CD4-positive, alpha-beta T cell treated with Interferon alpha-2 for 1 hour (primary cell): ENCODE data around the gene NFKB2.

Experiments
- DNase-seq, 2 donors: peaks; one replicate each; pipeline ENCODE4 v3.0.0-alpha.2; 2020 to 2022

NFKB2 gene

DNA sequence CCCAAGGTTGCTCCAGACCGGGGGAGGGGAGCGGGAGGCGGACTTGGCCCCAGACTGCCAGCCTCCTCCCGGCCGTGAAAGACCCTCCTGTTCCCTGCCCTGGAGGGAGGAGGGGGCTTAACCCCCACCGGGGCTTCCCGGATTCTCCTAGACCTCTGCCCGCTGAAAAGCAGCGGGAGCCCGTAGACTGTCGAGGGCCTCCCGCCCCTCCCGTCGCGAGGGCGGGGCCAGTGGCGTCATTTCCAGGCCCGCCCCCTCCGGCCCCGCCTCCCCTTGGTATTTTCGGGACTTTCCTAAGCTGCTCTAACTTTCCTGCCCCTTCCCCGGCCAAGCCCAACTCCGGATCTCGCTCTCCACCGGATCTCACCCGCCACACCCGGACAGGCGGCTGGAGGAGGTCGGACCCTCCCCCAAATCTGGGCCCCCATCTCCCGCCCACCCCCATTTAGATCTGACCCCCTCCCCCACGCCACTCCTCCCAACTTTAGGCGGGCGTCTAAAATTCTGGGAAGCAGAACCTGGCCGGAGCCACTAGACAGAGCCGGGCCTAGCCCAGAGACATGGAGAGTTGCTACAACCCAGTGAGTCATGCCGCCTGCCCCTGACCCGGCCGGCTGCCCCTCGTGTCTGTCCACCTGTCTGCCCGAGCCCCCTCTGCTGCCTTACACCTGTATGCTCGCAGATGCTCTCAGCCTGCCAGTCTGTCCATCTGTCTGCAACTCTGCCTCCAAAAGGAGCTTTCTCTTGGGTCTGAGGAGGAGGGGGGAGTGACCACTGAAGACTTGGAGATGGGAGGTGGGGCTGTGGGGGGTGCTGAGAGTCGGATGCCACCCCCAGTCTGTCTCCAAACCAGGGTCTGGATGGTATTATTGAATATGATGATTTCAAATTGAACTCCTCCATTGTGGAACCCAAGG is at the start of gene NFKB2:
Gene NFKB2, plus strand, starts transcription at position 306 of the 917 bp plus-strand sequence. Its CDS starts 255 bp downstream, at position 561.
- DNase-seq = peak; percentile 94 to 96

DNA sequence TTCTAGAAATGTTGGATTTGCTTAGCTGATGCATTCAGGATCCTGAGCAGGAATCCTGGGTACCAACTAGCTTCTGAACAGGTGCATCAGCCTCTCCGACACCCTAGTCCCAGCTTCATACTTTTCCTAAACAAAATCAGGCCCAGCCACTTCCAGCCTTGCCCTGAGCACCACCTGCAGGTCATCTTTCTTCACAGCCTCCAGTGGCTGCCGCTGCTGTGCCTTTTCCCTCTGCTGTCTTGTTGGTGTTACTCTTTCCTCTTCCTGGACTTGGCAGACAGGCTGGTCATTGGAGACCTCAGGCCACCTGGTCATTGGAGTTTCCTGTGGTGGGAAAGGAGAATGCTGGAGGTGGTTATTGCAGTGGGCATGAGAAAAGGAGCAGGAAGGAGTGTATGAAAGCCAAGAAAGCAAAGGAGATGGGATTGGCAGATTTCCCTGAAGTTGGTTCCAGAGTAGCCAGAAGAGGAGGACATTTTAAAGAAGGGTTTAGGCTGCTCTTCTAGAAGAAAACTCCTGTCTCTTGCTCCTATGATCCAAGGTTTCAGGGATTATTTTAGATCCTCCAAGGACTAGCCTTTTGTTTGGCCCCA is 48.2 kb upstream of the NFKB2 start:
- DNase-seq = no peak

DNA sequence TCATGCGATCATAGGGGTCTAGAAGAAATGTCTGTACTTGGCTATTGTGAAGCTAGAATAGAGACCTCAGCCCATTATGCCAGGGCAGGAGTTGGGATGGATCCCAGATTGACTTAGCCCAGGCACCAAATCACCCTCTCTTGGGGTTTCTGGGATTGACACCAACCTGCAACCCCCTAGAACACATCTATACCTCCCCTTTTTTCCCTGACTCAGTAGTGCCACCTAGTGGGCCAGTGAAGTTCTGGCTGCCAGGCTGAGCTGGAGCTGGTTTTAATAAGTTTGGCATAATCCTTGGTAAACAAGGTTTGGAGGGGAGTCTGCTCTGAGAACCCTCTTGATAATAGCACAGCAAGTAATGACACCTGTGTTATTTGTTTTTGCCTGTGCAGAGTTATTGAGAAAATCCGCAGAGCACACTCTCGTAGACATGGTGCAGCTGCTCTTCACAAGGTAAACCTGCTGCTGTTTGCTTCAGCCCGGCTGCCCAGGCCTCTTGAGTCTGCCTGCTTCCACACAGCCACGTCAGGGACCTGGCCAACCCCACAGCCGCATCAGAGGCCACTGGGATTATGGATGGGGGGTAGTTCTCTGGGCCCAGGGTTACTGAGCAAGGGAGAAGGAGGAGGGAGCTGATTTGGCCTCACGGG is 43.3 kb upstream of the NFKB2 start:
- peak; percentile 62 to 79 for DNase-seq

DNA sequence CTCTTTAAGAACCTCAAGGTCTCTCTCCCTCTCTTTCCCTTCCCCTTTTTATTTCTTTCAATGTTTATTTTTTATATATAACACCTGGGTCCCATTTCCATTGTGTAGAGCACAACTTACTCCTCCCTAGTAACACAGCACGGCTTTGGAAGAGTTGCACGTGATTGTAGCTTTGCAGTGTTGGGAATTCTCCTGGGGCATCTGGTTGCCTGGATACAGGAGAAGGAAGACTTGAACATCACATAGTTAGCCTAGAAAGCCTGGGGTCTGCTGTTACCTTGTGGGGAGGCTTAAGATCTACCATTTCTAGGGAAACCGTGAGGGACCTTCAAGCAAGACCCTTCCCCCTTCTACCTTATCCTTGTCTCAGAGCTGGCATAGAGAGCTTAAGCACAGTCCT is 41.1 kb upstream of the NFKB2 start:
- no peak for DNase-seq

DNA sequence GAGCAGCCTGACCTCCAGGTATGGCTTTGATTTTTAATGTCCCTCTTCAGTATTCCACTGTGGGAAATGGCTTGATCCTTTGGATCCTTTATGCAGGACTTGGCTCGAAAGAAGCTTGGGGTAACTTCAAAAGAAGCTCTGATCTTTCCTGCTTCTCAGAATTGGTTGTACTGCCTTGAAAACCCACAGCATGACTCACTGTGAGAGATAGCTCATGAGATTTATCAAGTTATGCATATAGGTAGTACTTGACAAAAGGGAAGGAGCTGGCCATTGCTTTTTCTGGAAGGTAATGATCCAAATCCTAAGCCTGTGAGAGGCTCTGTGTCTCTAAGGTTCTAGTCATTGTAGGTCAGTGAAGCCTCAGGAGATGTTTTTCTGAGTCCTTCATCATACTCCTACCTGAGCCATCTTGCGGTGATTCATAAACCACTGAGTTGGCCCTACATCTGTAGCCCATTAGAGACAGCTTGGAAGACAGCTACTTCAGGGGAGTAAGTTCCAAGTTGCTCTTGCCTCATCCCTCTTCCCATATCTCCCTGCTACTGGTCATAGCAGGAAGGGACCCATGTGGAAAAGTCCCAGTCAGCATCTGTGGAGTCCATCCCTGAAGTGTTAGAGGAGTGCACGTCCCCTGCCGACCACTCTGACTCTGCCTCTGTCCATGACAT is 36.7 kb upstream of the NFKB2 start:
- no peak for DNase-seq

DNA sequence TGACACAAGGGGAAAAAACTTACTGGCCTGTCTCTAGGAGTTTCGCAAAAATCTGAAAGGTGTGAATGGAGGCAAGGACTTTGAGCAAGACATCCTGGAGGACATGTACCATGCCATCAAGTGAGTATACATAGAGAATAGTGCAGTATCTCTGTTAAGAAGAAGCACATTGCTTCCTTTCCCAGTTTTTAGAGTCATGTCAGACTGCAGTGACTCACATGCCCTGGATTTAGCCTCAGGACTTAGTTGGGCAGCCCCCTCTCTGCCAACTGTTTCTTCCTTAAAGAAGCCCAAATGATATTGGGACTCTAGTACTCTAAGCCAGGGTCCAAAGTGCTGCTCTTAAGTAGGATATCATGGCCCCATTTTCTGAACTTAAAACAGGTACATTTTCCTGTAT is 28.1 kb upstream of the NFKB2 start:
- no peak for DNase-seq

DNA sequence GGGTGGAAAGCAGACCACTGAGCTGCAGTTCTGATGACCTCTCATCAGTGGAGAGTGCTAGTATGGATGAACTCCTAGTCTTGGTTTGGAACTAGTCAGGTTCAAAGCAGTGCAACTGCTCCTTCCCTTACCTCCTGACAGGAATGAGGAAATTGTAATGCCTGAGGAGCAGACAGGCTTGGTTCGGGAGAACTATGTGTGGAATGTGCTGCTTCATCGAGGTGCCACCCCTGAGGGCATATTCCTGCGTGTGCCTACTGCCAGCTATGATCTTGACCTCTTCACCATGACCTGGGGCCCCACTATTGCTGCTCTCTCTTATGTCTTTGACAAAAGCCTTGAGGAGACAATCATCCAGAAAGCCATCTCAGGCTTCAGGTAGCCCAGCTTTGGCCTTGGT is 27.4 kb upstream of the NFKB2 start:
- no peak for DNase-seq

DNA sequence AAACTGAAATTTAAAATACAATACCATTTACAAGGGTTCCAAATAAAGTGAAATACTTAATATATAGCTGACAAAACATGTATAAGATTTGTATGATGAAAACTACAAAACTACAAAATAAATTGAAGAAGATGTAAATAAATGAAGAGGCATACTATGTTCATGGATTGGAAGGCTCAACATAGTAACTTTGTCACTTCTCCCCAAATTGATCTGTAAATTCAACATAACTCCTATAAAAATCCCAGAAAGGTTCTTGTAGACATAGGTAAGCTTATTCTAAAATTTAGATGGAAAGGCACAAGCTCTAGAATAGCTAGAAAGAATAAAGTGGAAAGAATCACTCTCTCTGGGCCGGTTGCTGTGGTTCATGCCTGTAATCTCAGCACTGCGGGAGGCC is 24.2 kb upstream of the NFKB2 start:
- DNase-seq = no peak

DNA sequence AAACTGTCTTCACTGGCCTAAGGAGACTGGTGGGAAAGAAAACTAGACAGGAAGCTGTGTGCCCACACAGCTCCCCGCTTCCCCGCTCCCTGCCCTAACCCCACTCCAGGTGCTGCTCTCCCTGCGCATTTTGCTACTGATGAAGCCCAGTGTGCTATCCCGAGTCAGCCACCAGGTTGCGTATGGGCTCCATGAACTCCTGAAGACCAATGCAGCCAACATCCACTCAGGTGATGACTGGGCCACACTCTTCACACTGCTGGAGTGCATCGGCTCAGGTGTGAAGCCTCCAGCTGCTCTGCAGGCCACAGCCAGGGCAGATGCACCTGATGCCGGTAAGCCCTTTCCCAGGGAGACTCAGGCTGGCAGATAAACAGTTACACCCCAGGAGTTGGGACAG is 20.3 kb upstream of the NFKB2 start:
- no peak for DNase-seq

DNA sequence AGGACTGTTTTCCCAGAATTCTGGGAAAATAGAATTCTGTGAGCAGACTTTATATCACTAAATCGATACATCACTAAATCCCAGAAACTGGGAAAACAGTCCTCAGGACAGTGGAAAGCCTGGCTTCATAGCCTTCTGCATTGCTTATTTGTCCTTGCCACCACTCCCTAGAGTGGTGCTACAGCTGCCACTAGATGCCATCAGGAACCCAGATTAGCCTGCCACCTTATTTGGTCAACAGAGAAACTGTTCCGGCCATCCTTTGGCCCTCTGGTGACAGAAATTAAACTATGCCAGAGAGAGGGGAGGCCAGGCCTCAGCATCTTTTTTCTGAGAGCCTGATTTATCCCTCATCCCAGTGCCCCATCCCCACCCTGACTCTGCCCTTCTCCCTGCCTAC is 19.6 kb upstream of the NFKB2 start:
- no peak for DNase-seq

DNA sequence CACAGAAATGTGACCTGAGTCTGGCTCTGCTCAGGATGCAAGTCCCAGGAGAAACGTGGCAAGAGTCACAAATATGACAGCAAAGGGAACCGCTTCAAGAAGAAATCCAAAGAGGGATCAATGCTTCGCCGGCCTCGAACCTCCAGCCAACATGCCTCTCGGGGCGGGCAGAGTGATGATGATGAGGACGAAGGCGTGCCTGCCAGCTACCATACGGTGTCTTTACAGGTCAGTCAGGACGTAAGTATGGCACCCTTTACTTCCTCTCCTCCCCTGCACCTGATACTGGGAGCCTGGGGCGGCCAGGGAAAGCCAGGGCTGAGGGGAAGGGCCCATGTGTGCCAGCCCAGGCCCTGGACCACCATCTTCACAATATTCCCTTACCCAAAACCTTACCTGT is 18.6 kb upstream of the NFKB2 start:
- DNase-seq = no peak

DNA sequence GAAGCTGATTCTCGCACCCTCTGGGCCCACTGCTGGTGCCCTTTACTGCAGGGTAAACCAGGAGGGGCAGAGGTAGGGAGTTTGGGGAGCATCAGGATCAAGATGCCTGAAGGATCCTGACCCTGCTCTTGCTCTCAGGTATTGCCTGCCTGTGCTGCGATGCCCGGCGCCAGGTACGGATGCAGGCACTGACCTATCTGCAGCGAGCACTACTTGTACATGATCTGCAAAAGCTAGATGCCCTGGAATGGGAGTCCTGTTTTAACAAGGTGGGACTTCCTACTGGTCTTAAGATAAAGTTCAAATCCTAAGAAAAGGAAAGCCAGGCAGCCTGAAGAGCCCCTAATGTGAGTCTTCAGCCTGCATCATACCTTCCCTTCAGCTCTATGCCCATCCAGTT is 16.1 kb upstream of the NFKB2 start:
- no peak for DNase-seq

DNA sequence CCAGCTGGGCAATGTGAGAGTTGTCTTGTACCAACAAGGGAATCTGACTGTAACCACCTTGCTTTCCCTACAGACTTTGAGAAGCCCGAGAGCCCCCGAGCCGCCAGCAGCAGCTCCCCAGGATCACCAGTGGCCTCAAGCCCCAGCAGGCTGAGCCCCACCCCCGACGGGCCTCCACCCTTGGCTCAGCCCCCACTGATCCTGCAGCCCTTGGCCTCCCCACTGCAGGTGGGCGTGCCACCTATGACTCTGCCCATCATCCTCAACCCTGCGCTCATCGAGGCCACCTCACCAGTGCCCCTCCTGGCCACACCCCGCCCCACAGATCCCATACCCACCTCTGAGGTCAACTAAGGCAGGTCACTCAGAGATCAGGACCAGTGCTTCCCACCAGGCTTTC is 13.5 kb upstream of the NFKB2 start:
- DNase-seq = no peak

DNA sequence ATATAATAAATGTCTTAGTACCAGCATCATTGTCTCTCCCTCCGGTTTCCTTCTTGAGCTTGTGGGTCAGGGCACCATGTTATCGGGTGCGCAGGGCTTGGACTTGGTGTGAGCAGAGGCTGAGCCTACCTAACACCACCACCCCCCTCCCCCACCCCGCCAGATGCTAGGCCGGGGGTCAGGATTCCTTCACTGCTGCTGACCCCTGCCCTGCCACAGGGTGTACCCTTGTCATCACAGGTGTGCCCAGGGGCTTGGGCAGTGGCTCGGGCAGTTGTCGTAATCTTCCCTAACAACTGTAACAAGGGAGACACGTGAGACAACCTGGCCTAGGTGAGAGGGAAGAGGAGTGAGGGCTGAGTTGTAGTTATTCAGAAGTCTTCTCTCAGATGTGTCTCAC is 12.6 kb upstream of the NFKB2 start:
- no peak for DNase-seq

DNA sequence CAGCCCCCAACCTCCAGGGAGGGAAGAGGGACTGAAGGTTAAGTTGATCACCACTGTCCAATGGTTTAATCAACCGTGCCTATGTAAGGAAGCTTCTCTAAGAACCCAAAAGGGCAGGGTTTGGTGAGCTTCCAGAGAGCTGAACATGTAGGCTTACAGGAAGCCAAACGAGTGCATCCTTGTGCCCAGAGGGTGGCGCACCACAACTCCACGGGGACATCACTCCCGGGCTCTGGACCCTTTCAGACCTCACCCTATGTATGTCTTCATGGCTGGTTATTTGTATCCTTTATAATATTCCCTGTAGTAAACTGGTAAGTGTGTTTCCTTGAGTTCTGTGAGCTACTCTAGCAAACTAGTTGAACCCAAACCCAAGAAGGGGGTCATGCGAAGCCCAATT is 11.5 kb upstream of the NFKB2 start:
- no peak for DNase-seq

DNA sequence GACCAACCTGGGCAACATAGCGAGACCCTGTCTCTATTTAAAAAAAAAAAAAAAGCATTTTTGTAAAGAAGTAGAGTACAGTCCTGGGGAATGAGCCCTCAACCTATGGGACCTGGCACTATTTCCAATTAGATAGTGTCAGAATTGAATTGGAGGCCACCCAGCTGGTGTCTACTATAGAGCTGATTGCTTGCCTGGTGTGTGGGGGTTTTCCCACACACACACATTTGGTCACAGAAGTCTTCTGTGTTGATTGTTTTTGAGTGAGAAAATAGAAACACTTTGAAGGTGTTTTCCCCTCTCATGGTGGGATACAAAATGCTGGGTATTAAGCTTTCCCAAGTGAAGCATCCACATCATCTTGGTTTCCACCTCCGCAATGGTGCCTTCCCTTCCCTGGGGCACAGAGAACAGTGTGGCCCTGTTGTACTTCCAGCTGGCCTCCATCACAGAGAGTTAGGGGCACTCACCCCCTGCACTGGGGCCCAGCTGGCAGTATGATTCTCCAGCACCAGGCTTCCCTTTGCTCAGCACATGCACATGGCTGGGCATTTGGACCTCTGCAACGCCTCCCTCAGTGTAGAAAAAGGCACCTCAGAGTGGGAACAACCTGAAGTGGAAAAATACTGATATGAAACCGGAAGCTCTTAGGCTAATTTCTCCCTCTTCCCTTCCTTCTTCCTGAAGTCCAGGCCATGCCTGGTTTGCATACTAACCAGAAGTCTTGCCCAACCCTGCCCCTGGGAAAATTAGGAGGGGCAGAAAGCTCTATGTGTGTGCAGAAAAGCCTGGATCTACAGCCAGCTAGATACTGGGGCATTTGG is 10.7 kb upstream of the NFKB2 start:
- DNase-seq = no peak

DNA sequence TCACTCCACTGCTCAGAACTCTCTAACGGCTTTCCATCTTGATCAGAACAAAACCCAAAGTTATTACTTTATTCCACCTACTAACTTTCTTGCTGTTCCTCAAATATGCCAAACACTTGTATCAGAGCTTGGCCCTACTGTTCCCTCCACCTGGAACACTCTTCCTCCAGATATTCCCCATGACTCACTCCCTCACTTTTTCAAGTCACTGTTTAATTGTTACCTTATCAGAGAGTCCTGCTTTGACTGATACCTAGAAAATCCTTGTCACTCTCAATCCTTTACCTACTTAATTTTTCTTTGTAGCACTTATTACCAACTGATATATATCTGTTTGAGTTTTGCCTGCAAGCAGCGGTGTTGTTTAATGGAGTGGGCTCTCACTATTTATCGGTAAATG is 5.6 kb upstream of the NFKB2 start:
- no peak for DNase-seq

DNA sequence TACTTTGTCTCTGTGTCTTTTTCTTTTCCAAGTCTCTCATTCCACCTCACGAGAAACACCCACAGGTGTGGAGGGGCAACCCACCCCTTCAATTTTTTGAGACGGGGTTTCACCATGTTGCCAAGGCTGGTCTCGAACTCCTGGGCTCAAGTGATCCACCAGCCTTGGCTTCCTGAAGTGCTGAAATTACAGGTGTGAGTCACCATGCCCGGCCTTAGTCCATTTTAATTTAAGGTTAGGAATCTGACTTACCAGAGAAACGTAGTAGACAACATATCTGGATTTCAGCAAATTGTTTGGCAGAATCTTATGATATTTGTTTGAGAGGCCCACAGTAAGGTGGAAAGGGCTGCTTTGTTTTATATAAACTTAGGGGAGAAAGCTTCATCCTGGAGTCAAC is 3.2 kb upstream of the NFKB2 start:
- DNase-seq = no peak

DNA sequence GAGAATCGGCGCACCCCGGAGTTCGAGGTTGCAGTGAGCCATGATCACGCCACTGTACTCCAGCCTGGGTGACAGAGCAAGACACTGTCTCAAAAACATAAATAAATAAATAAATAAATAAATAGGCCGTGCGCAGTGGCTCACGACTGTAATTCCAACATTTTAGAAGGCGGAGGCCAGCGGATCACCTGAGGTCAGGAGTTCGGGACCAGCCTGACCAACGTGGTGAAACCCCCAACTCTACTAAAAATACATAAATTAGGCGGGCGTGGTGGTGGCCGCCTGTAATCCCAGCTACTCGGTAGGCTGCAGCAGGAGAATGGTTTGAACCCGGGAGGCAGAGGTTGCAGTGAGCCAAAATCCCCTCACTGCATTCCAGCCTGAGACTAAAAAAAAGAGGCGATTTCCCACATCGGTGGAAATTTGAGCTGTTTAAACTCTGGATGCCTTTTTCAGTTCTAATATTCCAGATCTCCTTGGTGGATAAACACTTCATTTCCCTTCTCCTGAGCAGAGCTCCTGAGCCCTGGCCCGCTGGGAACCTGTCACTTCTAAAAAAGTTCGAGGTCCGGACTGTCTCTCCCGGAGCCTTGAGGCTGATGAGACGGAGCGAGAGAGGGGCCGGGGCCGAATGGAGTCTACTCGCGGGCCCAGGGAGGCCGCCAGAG is 2.0 kb upstream of the NFKB2 start:
- no peak for DNase-seq

DNA sequence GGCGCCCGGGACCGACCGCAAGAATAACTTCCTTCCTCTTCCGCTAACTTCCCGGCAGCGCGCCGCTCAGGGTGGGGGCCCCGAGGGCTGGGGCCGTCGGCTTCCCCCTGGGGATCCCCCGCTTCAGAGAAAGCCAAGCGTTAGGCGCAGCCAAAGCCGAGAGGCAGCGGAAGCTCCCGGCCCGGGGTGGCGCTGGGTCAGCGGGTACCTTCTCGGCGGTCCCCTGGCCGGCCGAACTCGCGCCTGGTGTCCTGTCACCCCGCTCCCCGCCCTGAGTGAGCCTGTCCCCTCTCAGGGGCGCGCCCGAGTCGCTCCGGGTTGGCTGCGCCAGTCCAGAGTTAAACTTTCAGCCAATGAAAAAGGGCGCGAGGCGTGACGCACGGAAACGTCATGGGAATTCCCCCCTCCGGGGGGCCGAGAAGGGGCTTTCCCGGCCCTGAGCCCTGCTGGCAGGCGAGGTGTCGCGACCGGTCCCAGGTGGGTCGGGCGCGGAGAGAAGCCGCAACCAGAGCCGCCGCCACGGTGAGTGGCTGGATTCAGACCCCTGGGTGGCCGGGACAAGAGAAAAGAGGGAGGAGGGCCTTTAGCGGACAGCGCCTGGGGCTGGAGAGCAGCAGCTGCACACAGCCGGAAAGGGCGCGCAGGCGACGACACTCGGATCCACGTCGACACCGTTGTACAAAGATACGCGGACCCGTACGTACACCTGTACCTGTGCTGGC is 1.3 kb upstream of the NFKB2 start:
- peak; percentile 98 to 99 for DNase-seq

DNA sequence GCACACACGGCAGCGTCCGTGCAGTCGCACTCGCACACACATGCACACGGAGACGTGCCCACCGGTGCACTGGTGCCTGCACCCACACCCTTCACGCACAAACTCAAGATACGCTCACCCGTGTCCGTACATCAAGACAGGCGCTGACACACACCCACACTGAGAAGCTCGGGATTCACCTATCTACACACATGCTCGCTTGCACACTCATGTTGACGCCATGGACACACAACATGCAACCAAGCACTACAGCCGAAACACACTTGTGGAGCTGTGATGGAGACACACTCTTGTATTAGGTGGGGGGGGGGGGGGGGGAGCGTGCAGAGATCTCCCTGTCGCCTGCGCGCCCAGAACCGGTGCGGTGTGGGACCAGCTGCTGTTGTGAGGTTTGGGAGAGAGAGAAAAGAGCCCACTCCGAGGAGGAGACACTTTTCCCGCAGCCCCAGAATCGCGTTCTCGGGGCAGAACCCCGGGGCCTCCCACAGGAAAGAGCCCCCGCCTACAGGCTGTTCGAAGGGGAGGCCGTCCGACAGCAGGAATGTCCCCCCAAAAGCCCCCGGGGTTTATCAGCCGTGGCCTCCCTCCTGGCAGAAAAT is 605 bp upstream of the NFKB2 start:
- DNase-seq = peak; percentile 64 to 71
